Retinal pigment epithelial cell (primary cell): ENCODE results near the gene ZCCHC24.
A peak's percentile ranks its signal among the peaks of the same experiment; 100 is the strongest.

ENCODE experiments used
- DNase-seq: peaks from one replicate; pipeline ENCODE4 v3.0.0-alpha.2; 2010; ENCODE audit warnings: low read depth
- H3K4me3 ChIP-seq: 2 replicates; pipeline ENCODE4 v1.5.1; 2011; ENCODE audit warnings: mild to moderate bottlenecking, low read length, control low read depth, moderate library complexity
- CTCF ChIP-seq: conservative IDR thresholded peaks from 2 replicates; pipeline ENCODE4 v1.5.1; 2011; ENCODE audit warnings: low read depth, low read length, control low read depth, inconsistent platforms

Gene ZCCHC24

GRCh38 chr10:79385804-79386531, 59.5 kb downstream of the ZCCHC24 start:
- peak; percentile 18 for TF ChIP-seq CTCF
- no peak for DNase-seq
- no peak overlapping the region for H3K4me3 ChIP-seq

- no peak for TF ChIP-seq CTCF
- no peak for DNase-seq
Observed at GRCh38 chr10:79385392-79385795, 60.0 kb downstream of the ZCCHC24 start.

DNA sequence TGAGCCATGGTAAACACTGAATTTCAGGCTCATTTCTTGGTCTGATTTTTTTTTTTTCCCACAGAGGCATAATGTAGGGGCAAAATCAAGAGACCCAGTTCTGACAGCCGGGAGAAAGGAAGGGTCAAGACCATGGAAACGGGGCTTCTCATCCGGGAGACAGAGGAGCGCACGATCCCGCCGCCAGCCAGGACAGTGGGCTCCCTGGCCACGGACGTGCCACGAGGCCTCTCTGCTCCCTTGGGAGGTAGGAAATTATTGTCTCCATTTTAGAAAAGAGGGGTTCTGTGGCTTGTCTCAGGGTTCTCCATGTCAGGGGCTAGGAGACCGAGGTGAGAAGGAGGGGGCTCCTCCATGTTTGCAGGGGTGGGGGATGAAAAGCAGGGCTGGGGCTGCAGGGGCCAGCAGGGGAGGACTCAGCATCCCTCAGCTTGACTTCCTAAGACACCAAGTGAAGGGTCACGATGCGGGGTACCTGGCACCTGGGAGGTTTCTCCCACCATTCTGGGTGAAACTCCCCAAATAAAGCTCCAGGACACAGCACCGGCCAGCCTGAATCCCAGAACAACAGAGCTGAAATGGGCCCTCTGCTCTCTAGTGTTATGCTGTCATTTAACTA, 60.5 kb downstream of the ZCCHC24 start:
- H3K4me3 ChIP-seq, result no peak overlapping the region
- DNase-seq, result no peak
- TF ChIP-seq CTCF, result no peak

More at GRCh38 chr10:79385392-79385795, 60.0 kb downstream of the ZCCHC24 start:
- no peak overlapping the region for H3K4me3 ChIP-seq

DNA sequence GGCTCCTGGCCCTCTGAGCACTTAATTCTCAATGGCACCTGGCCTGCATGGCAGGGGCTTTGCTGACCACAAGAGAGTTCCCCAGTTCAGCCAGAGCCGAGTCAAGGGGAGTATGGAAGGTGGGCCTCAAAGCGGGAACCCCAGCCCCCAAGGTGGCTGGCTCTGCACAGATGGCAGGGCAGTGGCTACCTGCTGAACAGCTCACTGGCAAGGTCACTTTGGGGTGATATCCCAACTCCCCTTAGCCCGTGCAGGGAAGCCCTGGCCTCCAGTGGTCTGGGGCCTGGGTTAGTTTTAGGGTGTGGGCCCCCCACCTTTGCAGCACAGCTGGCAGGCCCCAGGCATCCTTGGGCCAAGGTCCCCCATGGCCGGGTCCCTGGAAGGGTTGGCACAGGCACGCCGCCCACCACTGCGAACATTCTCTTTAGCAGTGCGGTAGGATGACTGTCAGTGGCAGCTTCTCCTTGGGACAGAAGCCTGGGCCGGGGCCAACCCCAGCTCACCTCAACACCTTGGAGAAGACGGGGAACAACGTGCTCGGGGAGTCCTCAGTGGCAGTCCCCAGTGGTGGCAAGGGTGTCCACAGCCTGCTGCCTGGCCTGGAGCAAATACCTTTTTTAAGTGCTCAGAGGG, 61.3 kb downstream of the ZCCHC24 start:
- no peak for DNase-seq
- no peak overlapping the region for H3K4me3 ChIP-seq
- TF ChIP-seq CTCF, result no peak

GRCh38 chr10:79382491-79382941, 62.9 kb downstream of the ZCCHC24 start:
- H3K4me3 ChIP-seq, result no peak overlapping the region
- DNase-seq, result no peak
- no peak for TF ChIP-seq CTCF

DNA sequence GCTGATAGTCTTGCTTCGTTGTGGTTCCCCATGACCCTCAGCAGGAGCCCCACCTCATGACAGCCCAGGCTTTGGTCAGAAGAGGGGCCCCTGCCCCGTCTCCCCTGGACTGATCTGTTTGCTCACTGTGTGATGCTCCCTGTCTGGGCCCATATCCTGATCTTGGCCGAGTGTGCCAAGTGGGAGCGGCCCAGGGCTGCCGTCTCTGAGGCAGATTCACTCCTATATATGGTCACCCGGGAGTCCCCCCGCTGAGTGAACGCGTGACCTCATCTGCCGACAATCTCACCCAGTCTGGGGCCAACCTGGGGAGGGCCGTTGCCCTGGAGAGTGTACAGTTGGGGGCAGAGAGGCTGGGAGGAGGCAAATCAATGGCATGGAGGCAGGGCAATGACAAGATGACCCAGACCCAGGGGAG, 63.6 kb downstream of the ZCCHC24 start:
- no peak for DNase-seq
- no peak overlapping the region for H3K4me3 ChIP-seq
- no peak for TF ChIP-seq CTCF
